ENCODE measurements around the gene OR2T2.
"Not testable (repeated sequence)": the region's sequence is repeated elsewhere in the genome, so short reads cannot be mapped to it uniquely, and the experiment has no call there.

Gene OR2T2

GRCh38 chr1:248421384-248421783 lies 24.1 kb upstream of the OR2T2 start:
- in situ Hi-C loops (cut with HindIII; ENCODE audit: low pct_ligation_motif_present, low sequenced_read_pairs), result no loop called here
- no peak for TF ChIP-seq CTCF (IDR thresholded peaks at IDR 0.05; ENCODE audit: low read depth, low read length, missing control alignments)
- no peak for DNase-seq

GRCh38 chr1:248427526-248428191 lies 17.8 kb upstream of the OR2T2 start:
- DNase-seq; H3K27ac ChIP-seq; H3K36me3 ChIP-seq (replicated peaks); H3K27me3 ChIP-seq (replicated peaks); in situ Hi-C loops (cut with HindIII; ENCODE audit: low pct_ligation_motif_present, low sequenced_read_pairs); H3K4me3 ChIP-seq (ENCODE audit: low read depth, low read length): not testable (repeated sequence)

More at GRCh38 chr1:248421384-248421783, 24.1 kb upstream of the OR2T2 start:
- H3K4me3 ChIP-seq (ENCODE audit: low read depth, low read length), result no peak overlapping the region
- no peaks in the 10 kb centered on the region for H3K27me3 ChIP-seq (replicated peaks)
- H3K36me3 ChIP-seq (replicated peaks), result no peaks in the 10 kb centered on the region
- no peak overlapping the region for H3K27ac ChIP-seq

GRCh38 chr1:248428192-248428533 lies 17.3 kb upstream of the OR2T2 start:
- H3K27ac ChIP-seq; H3K36me3 ChIP-seq (replicated peaks); DNase-seq; in situ Hi-C loops (cut with HindIII; ENCODE audit: low pct_ligation_motif_present, low sequenced_read_pairs); H3K27me3 ChIP-seq (replicated peaks); H3K4me3 ChIP-seq (ENCODE audit: low read depth, low read length): not testable (repeated sequence)

- H3K27ac ChIP-seq; H3K4me3 ChIP-seq (ENCODE audit: low read depth, low read length); DNase-seq; in situ Hi-C loops (cut with HindIII; ENCODE audit: low pct_ligation_motif_present, low sequenced_read_pairs); H3K36me3 ChIP-seq (replicated peaks); H3K27me3 ChIP-seq (replicated peaks): not testable (repeated sequence)
These were observed 13.8 kb upstream of the OR2T2 start for GRCh38 chr1:248431683-248432082.

DNA sequence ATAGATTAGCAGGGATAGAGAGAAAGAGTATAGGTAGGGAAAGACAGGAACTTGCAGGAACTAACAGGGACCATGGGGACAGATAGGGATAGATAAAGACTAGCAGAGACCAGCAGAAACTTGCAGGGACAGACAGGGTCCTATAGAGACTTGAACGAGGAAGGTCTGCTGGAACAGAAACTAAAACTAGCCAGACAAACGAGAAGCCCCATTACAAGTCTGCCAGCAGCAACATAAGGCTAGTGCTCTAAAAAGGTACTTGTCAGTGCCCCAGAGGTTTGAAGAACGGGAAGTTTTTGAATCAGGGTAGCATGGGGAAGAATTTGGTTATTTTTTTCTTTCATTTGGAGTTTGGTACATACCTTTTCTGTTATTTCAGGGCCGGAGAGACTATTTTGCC lies 13.2 kb upstream of the OR2T2 start:
- H3K36me3 ChIP-seq (replicated peaks); in situ Hi-C loops (cut with HindIII; ENCODE audit: low pct_ligation_motif_present, low sequenced_read_pairs); H3K27me3 ChIP-seq (replicated peaks); H3K27ac ChIP-seq; DNase-seq; H3K4me3 ChIP-seq (ENCODE audit: low read depth, low read length): not testable (repeated sequence)

DNA sequence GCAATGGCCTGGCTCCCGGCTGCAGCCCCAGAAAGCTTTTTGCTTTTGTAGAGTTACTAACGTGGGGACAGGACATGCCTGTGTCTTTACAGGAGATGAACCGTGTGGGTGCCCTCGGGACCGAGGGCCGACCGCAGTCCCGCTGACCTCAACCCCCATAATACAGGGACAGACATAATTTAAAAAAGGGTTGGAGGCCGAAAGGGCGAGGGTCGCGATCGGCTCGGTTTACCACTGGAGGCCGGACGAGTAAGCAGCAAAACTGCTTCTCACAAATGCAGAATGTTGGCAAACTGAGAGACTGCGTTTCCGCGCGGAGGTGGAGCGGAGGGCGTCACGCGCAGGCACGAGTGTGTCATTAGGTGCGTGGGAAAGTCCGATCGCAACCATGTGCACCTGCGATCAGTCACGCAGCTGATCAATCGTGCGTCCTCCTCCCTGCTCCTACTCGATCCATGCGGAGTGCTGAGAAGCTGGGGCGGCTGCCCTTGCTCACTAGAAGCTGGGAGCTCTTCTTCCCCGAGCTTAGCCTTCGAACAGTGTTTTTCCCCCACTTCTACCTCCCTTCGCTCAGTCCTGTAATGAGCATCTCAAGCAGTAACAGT lies 11.5 kb upstream of the OR2T2 start:
- H3K27ac ChIP-seq; H3K4me3 ChIP-seq (ENCODE audit: low read depth, low read length); DNase-seq; H3K36me3 ChIP-seq (replicated peaks); in situ Hi-C loops (cut with HindIII; ENCODE audit: low pct_ligation_motif_present, low sequenced_read_pairs); H3K27me3 ChIP-seq (replicated peaks): not testable (repeated sequence)

DNA sequence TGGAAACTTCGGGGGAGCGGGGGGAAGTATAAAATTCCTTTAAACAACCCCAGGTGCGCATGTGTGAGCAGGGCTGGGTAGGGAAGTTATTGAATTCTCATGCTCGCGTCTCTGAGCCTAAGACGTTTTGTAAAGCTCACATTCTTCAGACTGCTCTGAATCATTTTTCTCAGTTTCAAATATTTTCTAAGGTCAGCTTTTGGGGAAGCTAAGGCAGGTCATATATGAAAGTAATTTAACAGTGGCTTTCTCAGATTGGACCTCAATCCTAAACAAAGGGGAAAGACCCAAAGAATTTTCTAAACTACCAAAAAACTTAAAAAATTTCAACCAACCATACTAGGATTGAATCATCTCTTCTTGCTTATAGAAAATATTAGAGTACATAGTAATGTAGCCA lies 10.5 kb upstream of the OR2T2 start:
- DNase-seq; H3K36me3 ChIP-seq (replicated peaks); H3K4me3 ChIP-seq (ENCODE audit: low read depth, low read length); H3K27me3 ChIP-seq (replicated peaks); in situ Hi-C loops (cut with HindIII; ENCODE audit: low pct_ligation_motif_present, low sequenced_read_pairs); H3K27ac ChIP-seq: not testable (repeated sequence)

DNA sequence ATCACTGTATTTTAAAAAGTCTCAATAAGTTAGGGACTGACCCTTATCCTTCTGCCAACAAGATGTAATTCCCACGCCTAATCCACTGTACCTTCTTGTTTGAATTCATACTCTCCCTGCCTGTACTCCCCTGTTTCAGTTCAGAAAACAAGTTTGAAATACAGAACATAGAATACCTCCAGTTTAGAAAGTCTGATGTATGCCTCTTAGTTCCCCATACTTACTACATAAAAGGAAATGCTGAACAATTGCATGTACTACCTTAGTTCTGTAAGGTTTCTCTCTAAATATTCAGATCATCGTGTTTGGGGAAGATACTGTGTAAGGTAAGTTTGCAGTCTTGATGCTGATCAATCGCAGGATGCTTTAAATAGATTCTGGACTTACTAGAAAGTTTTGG lies 9.1 kb upstream of the OR2T2 start:
- in situ Hi-C loops (cut with HindIII; ENCODE audit: low pct_ligation_motif_present, low sequenced_read_pairs); DNase-seq; H3K4me3 ChIP-seq (ENCODE audit: low read depth, low read length): not testable (repeated sequence)

GRCh38 chr1:248438668-248439067 lies 6.8 kb upstream of the OR2T2 start:
- H3K36me3 ChIP-seq (replicated peaks); H3K27ac ChIP-seq; in situ Hi-C loops (cut with HindIII; ENCODE audit: low pct_ligation_motif_present, low sequenced_read_pairs); H3K4me3 ChIP-seq (ENCODE audit: low read depth, low read length); H3K27me3 ChIP-seq (replicated peaks); DNase-seq: not testable (repeated sequence)

More for the DNA sequence above, 9.1 kb upstream of the OR2T2 start:
- H3K27ac ChIP-seq; H3K27me3 ChIP-seq (replicated peaks); H3K36me3 ChIP-seq (replicated peaks): not testable (repeated sequence)

GRCh38 chr1:248439283-248439682 lies 6.2 kb upstream of the OR2T2 start:
- H3K27me3 ChIP-seq (replicated peaks); DNase-seq; H3K36me3 ChIP-seq (replicated peaks); in situ Hi-C loops (cut with HindIII; ENCODE audit: low pct_ligation_motif_present, low sequenced_read_pairs); H3K4me3 ChIP-seq (ENCODE audit: low read depth, low read length); H3K27ac ChIP-seq: not testable (repeated sequence)

- H3K27me3 ChIP-seq (replicated peaks); DNase-seq; H3K27ac ChIP-seq; H3K36me3 ChIP-seq (replicated peaks); in situ Hi-C loops (cut with HindIII; ENCODE audit: low pct_ligation_motif_present, low sequenced_read_pairs); H3K4me3 ChIP-seq (ENCODE audit: low read depth, low read length): not testable (repeated sequence)
These were observed 2.7 kb upstream of the OR2T2 start for GRCh38 chr1:248442500-248443277.

DNA sequence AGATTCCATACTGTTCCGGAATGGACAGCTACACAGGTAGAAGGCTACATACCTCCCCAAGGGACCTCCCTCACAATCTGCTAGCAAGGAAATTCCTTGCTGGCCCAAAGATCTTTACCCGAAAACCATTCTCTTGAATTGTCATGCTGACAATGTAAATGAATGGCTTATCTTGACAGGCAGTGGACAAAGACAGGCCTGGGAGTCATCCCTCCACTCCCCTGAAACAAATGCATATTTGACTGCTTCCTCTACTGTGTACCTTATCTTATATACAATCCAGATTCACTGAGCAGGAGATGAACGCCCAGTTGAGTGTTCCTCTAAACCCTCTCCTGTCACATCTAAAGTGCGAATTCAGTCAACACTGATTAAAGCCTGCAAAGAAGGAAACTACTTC lies 834 bp upstream of the OR2T2 start:
- H3K27ac ChIP-seq; H3K27me3 ChIP-seq (replicated peaks); H3K4me3 ChIP-seq (ENCODE audit: low read depth, low read length); H3K36me3 ChIP-seq (replicated peaks); DNase-seq; in situ Hi-C loops (cut with HindIII; ENCODE audit: low pct_ligation_motif_present, low sequenced_read_pairs): not testable (repeated sequence)

- H3K4me3 ChIP-seq (ENCODE audit: low read depth, low read length); H3K27me3 ChIP-seq (replicated peaks); in situ Hi-C loops (cut with HindIII; ENCODE audit: low pct_ligation_motif_present, low sequenced_read_pairs); H3K36me3 ChIP-seq (replicated peaks); H3K27ac ChIP-seq; DNase-seq: not testable (repeated sequence)
These were observed 3.1 kb downstream of the OR2T2 start for GRCh38 chr1:248448409-248449074.
